GM23338 (cell line): Measurements from ENCODE around the gene CGREF1. TPM values are rescaled to one million over a fixed set of nuclear protein-coding genes. Genes with fewer than 3 reads are reported as not detected.
A peak's percentile ranks its signal among the peaks of the same experiment; 100 is the strongest.

Experiments used
- ATAC-seq: fragments of 200-7000 bp; cut with Tn5 transposase; 3 replicates; pipeline ENCODE4 v1.9.1; 2020
- DNase-seq: peaks from one replicate; pipeline ENCODE4 v3.0.0-alpha.2; 2015; ENCODE audit warnings: low spot score
- H2AFZ ChIP-seq: fragments of 200-600 bp; sonication (generic); 2 replicates; pipeline ENCODE4 v1.8.0; 2016; ENCODE audit warnings: antibody characterized with exemption, mild to moderate bottlenecking, moderate library complexity
- H3F3A ChIP-seq: fragments of 200-600 bp; sonication (generic); replicated peaks from 2 replicates; pipeline ENCODE4 v1.8.0; 2017; ENCODE audit warnings: antibody characterized with exemption, mixed run types, low read depth
- H3K27ac ChIP-seq: fragments of 200-600 bp; sonication (generic); 2 replicates; pipeline ENCODE4 v1.6.1; 2016; ENCODE audit warnings: low read depth
- H3K27me3 ChIP-seq: fragments of 200-600 bp; sonication (generic); 2 replicates; pipeline ENCODE4 v1.8.0; 2016; ENCODE audit warnings: mild to moderate bottlenecking, mixed run types, moderate library complexity; ENCODE audit not compliant: insufficient read depth
- H3K36me3 ChIP-seq: fragments of 200-600 bp; sonication (generic); 2 replicates; pipeline ENCODE4 v1.8.0; 2016; ENCODE audit warnings: mild to moderate bottlenecking; ENCODE audit not compliant: insufficient read depth
- H3K4me1 ChIP-seq: fragments of 200-600 bp; sonication (generic); 2 replicates; pipeline ENCODE4 v1.8.0; 2016; ENCODE audit warnings: mild to moderate bottlenecking, moderate library complexity; ENCODE audit not compliant: insufficient read depth
- H3K4me2 ChIP-seq: fragments of 200-600 bp; sonication (generic); 2 replicates; pipeline ENCODE4 v1.7.1; 2017; ENCODE audit warnings: mixed run types
- H3K4me3 ChIP-seq: fragments of 200-600 bp; sonication (generic); 2 replicates; pipeline ENCODE4 v1.6.1; 2016; ENCODE audit warnings: mixed run types
- H3K79me2 ChIP-seq: fragments of 200-600 bp; sonication (generic); replicated peaks from 2 replicates; pipeline ENCODE4 v1.8.0; 2017; ENCODE audit warnings: mild to moderate bottlenecking; ENCODE audit not compliant: insufficient read depth
- H3K9me2 ChIP-seq: fragments of 200-600 bp; sonication (generic); 2 replicates; pipeline ENCODE4 v1.8.0; 2017; ENCODE audit not compliant: insufficient read depth
- H4K20me1 ChIP-seq: fragments of 200-600 bp; sonication (generic); replicated peaks from 2 replicates; pipeline ENCODE4 v1.8.0; 2017; ENCODE audit warnings: mild to moderate bottlenecking; ENCODE audit not compliant: insufficient read depth
- H3K27ac Mint-ChIP-seq: 2 replicates; pipeline ENCODE4 v1.8.0; 2020; ENCODE audit warnings: inconsistent platforms, mild to moderate bottlenecking, moderate library complexity, mixed read lengths
- H3K27me3 Mint-ChIP-seq: 3 replicates; pipeline ENCODE4 v1.8.0; 2022; ENCODE audit warnings: low read depth, mild to moderate bottlenecking, moderate library complexity, mixed read lengths, inconsistent platforms; ENCODE audit not compliant: insufficient read depth, poor library complexity
- H3K36me3 Mint-ChIP-seq: 3 replicates; pipeline ENCODE4 v1.8.0; 2021; ENCODE audit warnings: low read depth, mild to moderate bottlenecking, inconsistent platforms, moderate library complexity, mixed read lengths
- H3K4me1 Mint-ChIP-seq: 3 replicates; pipeline ENCODE4 v1.8.0; 2020; ENCODE audit warnings: mild to moderate bottlenecking, inconsistent platforms, mixed read lengths
- H3K4me3 Mint-ChIP-seq: 3 replicates; pipeline ENCODE4 v1.8.0; 2021; ENCODE audit warnings: moderate library complexity, mild to moderate bottlenecking, inconsistent platforms, mixed read lengths
- H3K9me3 Mint-ChIP-seq: 3 replicates; pipeline ENCODE4 v1.8.0; 2020; ENCODE audit warnings: moderate library complexity, mild to moderate bottlenecking, inconsistent platforms, mixed read lengths
- CTCF ChIP-seq, 2 experiments: fragments of 200-600 bp in 1 of 2; sonication (generic) in 1 of 2; conservative IDR thresholded peaks; 2 replicates each; pipeline versions ENCODE4 v1.5.1 to v1.6.1; 2016 to 2017; ENCODE audit warnings: antibody characterized with exemption in 2 of 2, low read depth in 2 of 2, mild to moderate bottlenecking in 2 of 2, moderate library complexity in 1 of 2
- EZH2 ChIP-seq: fragments of 200-600 bp; sonication (generic); IDR thresholded peaks from one replicate; pipeline ENCODE4 v1.8.0; 2017; ENCODE audit warnings: antibody characterized with exemption, mild to moderate bottlenecking, low read depth; ENCODE audit not compliant: unreplicated experiment
- EZH2phosphoT487 ChIP-seq: fragments of 200-600 bp; sonication (generic); IDR thresholded peaks from one replicate; pipeline ENCODE4 v1.8.1; 2018; ENCODE audit warnings: antibody characterized with exemption; ENCODE audit not compliant: unreplicated experiment
- JUNB ChIP-seq: IDR thresholded peaks from one replicate; pipeline ENCODE4 v1.6.1; 2016; ENCODE audit warnings: antibody characterized with exemption; ENCODE audit not compliant: unreplicated experiment
- long read RNA-seq: library from polyadenylated mRNA; unstranded; transcript quantifications from one replicate; pipeline ENCODE4 v2.0.0, GENCODE V29; 2020; ENCODE audit not compliant: unreplicated experiment
- polyA plus RNA-seq: library from polyadenylated mRNA; unstranded; fragments of >200 nt; fragmentation: Nextera tagmentation; extraction: Ambion mirVana; gene quantifications from 2 replicates; pipeline ENCODE4 v1.2.1, GENCODE V29; 2016
- total RNA-seq: library from RNA; depleted of rRNA; stranded (reverse); fragments of >200 nt; shearing (Covaris generic); gene quantifications from 2 replicates; pipeline ENCODE4 v1.2.3, GENCODE V29; 2014; rRNA removed
- TF ChIP-seq, protein P1 (sequence below): fragments of 250-450 bp; sonication (Bioruptor Pico); IDR thresholded peaks from 2 replicates; pipeline ENCODE4 v1.5.0; 2020; ENCODE audit warnings: mild to moderate bottlenecking, moderate library complexity

CGREF1 gene, protein sequence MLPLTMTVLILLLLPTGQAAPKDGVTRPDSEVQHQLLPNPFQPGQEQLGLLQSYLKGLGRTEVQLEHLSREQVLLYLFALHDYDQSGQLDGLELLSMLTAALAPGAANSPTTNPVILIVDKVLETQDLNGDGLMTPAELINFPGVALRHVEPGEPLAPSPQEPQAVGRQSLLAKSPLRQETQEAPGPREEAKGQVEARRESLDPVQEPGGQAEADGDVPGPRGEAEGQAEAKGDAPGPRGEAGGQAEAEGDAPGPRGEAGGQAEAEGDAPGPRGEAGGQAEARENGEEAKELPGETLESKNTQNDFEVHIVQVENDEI
- total RNA-seq (2.3 and 4.1 TPM in 2 replicates), polyA plus RNA-seq (3.5 and 4.5 TPM in 2 replicates)
- long read RNA-seq, result 0 reads

GRCh38 chr2:27118525-27119329 is at the start of gene CGREF1:
Gene CGREF1 (minus strand): TSS chr2:27119128. CDS start chr2:27104366, 14,762 bp downstream.
- DNase-seq (peak; percentile 64), ATAC-seq (peak; percentile 70)
- Histone ChIP-seq H3K27me3 (peaks cover 66% of the 10 kb centered on the region), H3K4me3 (peak within 1 kb of the TSS; percentile 65), H3F3A (peaks cover 9% of the 10 kb centered on the region; the same call in 1 of the 2 replicates), H4K20me1 (no peaks in the 10 kb centered on the region), H3K9me2 (no peaks in the 10 kb centered on the region), H3K36me3 (no peaks in the 10 kb centered on the region), H2AFZ (peak within 1 kb of the TSS; percentile 96), H3K4me2 (peak within 1 kb of the TSS; percentile 85), H3K79me2 (no peaks in the 10 kb centered on the region), H3K27ac (no peak within 1 kb of the TSS), H3K4me1 (peaks cover 15% of the 10 kb centered on the region)
- peaks cover 54% of the 10 kb centered on the region for H3K27me3 Mint-ChIP-seq
- H3K9me3 Mint-ChIP-seq, result no peaks in the 10 kb centered on the region; the same call in 2 of the 3 replicates
- no peak within 1 kb of the TSS for H3K27ac Mint-ChIP-seq
- H3K4me3 Mint-ChIP-seq, result peak within 1 kb of the TSS; percentile 80
- TF ChIP-seq JUNB, result no peak
- TF ChIP-seq, protein P1, sequence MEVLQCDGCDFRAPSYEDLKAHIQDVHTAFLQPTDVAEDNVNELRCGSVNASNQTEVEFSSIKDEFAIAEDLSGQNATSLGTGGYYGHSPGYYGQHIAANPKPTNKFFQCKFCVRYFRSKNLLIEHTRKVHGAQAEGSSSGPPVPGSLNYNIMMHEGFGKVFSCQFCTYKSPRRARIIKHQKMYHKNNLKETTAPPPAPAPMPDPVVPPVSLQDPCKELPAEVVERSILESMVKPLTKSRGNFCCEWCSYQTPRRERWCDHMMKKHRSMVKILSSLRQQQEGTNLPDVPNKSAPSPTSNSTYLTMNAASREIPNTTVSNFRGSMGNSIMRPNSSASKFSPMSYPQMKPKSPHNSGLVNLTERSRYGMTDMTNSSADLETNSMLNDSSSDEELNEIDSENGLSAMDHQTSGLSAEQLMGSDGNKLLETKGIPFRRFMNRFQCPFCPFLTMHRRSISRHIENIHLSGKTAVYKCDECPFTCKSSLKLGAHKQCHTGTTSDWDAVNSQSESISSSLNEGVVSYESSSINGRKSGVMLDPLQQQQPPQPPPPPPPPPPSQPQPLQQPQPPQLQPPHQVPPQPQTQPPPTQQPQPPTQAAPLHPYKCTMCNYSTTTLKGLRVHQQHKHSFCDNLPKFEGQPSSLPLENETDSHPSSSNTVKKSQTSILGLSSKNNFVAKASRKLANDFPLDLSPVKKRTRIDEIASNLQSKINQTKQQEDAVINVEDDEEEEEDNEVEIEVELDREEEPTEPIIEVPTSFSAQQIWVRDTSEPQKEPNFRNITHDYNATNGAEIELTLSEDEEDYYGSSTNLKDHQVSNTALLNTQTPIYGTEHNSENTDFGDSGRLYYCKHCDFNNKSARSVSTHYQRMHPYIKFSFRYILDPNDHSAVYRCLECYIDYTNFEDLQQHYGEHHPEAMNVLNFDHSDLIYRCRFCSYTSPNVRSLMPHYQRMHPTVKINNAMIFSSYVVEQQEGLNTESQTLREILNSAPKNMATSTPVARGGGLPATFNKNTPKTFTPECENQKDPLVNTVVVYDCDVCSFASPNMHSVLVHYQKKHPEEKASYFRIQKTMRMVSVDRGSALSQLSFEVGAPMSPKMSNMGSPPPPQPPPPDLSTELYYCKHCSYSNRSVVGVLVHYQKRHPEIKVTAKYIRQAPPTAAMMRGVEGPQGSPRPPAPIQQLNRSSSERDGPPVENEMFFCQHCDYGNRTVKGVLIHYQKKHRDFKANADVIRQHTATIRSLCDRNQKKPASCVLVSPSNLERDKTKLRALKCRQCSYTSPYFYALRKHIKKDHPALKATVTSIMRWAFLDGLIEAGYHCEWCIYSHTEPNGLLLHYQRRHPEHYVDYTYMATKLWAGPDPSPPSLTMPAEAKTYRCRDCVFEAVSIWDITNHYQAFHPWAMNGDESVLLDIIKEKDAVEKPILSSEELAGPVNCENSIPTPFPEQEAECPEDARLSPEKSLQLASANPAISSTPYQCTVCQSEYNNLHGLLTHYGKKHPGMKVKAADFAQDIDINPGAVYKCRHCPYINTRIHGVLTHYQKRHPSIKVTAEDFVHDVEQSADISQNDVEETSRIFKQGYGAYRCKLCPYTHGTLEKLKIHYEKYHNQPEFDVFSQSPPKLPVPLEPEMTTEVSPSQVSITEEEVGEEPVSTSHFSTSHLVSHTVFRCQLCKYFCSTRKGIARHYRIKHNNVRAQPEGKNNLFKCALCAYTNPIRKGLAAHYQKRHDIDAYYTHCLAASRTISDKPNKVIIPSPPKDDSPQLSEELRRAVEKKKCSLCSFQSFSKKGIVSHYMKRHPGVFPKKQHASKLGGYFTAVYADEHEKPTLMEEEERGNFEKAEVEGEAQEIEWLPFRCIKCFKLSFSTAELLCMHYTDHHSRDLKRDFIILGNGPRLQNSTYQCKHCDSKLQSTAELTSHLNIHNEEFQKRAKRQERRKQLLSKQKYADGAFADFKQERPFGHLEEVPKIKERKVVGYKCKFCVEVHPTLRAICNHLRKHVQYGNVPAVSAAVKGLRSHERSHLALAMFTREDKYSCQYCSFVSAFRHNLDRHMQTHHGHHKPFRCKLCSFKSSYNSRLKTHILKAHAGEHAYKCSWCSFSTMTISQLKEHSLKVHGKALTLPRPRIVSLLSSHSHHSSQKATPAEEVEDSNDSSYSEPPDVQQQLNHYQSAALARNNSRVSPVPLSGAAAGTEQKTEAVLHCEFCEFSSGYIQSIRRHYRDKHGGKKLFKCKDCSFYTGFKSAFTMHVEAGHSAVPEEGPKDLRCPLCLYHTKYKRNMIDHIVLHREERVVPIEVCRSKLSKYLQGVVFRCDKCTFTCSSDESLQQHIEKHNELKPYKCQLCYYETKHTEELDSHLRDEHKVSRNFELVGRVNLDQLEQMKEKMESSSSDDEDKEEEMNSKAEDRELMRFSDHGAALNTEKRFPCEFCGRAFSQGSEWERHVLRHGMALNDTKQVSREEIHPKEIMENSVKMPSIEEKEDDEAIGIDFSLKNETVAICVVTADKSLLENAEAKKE (CRISPR knock-in tag), result no peak
- no peak for TF ChIP-seq CTCF (conservative IDR thresholded peaks at IDR 0.05; ENCODE audit: low read depth in 2 of 2)
- peak; percentile 13 for TF ChIP-seq EZH2
- TF ChIP-seq EZH2phosphoT487, result no peak
- H3K36me3 Mint-ChIP-seq, result no peaks in the 10 kb centered on the region; the same call in 2 of the 3 replicates
- peaks cover 11% of the 10 kb centered on the region; the same call in 2 of the 3 replicates for H3K4me1 Mint-ChIP-seq
